Mesothelial cell of epicardium (in vitro differentiated cells): ENCODE results near the gene CHM. TPM values are rescaled to one million over a fixed set of nuclear protein-coding genes. Genes with fewer than 3 reads are reported as not detected.
A peak's percentile ranks its signal among the peaks of the same experiment; 100 is the strongest.
"Not testable (repeated sequence)": the region's sequence is repeated elsewhere in the genome, so short reads cannot be mapped to it uniquely, and the experiment has no call there.

Experiments
- DNase-seq, 2 experiments: peaks; one replicate each; pipeline ENCODE4 v3.0.0; 2021; ENCODE audit warnings: low spot score in 2 of 2; ENCODE audit not compliant: unreplicated experiment in 2 of 2
- H3K27ac Mint-ChIP-seq: 2 replicates; pipeline ENCODE4 v1.8.0; 2021; ENCODE audit warnings: mixed read lengths
- H3K27me3 Mint-ChIP-seq: 2 replicates; pipeline ENCODE4 v1.8.0; 2021; ENCODE audit warnings: low read depth, mixed read lengths
- H3K36me3 Mint-ChIP-seq: 2 replicates; pipeline ENCODE4 v1.8.0; 2021; ENCODE audit warnings: mixed read lengths
- H3K4me1 Mint-ChIP-seq: 2 replicates; pipeline ENCODE4 v1.8.0; 2021; ENCODE audit warnings: mixed read lengths
- H3K4me3 Mint-ChIP-seq: 2 replicates; pipeline ENCODE4 v1.8.0; 2021; ENCODE audit warnings: mild to moderate bottlenecking, moderate library complexity, mixed read lengths
- H3K9me3 Mint-ChIP-seq: 2 replicates; pipeline ENCODE4 v1.8.0; 2021; ENCODE audit warnings: mixed read lengths
- total RNA-seq: library from RNA; stranded (reverse); gene quantifications from 3 replicates; pipeline ENCODE4 v1.2.1, GENCODE V29; 2021
- TF ChIP-seq, protein P1 (sequence below): fragments of 200-600 bp; sonication (generic); IDR thresholded peaks from one replicate; pipeline ENCODE4 v1.5.0; 2021; ENCODE audit warnings: antibody characterized with exemption; ENCODE audit not compliant: unreplicated experiment

CHM gene
- total RNA-seq, 1 donor from 2014 or later, result 43.2 TPM

DNA sequence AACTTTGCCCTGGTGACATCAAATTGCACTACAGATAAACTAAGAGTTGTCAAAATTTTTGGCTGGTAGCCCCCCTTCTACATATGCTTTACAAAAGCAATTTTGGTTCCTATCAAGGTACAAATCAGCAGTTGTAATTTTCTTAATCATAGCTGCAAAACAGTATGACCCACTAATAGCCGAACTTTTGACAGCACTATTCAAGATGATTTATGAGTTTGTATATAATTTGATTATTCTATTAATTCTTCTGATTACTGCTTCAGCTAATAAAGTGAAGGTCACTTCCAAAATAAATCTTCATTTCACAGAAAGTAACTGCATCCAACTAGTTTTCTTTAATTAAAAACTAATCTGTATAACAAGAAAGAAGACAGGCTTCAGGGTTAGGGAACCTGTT is 119.6 kb downstream of the CHM start:
- DNase-seq, result no peak
- Mint-ChIP-seq H3K4me3 (no peak overlapping the region), H3K9me3 (no peaks in the 10 kb centered on the region), H3K27ac (peak overlapping the region; percentile 76), H3K27me3 (no peaks in the 10 kb centered on the region), H3K36me3 (peaks cover 8% of the 10 kb centered on the region), H3K4me1 (peaks cover 51% of the 10 kb centered on the region)
- TF ChIP-seq, protein P1, sequence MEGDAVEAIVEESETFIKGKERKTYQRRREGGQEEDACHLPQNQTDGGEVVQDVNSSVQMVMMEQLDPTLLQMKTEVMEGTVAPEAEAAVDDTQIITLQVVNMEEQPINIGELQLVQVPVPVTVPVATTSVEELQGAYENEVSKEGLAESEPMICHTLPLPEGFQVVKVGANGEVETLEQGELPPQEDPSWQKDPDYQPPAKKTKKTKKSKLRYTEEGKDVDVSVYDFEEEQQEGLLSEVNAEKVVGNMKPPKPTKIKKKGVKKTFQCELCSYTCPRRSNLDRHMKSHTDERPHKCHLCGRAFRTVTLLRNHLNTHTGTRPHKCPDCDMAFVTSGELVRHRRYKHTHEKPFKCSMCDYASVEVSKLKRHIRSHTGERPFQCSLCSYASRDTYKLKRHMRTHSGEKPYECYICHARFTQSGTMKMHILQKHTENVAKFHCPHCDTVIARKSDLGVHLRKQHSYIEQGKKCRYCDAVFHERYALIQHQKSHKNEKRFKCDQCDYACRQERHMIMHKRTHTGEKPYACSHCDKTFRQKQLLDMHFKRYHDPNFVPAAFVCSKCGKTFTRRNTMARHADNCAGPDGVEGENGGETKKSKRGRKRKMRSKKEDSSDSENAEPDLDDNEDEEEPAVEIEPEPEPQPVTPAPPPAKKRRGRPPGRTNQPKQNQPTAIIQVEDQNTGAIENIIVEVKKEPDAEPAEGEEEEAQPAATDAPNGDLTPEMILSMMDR, result no peak

DNA sequence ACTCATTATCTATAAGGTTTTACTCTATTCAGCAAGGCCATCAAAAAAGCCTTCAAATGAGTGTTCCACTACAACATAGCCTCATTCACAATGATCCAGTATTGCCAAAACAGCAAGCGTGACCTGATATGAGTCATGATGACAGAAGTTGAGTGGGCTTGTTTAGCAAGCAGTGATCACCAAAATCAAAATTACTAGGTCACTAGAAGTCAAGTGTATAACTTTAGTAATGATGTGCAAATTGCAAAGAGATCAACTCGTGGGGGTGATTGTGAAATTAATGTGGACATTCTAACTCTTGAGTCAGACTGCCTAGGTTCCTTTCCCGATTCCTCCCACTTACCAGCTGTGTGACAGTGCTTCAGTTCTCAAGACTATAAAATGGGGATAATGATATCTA is 124.5 kb downstream of the CHM start:
- no peaks in the 10 kb centered on the region for H3K27me3 Mint-ChIP-seq
- no peak for DNase-seq
- TF ChIP-seq, protein P1, result no peak

DNA sequence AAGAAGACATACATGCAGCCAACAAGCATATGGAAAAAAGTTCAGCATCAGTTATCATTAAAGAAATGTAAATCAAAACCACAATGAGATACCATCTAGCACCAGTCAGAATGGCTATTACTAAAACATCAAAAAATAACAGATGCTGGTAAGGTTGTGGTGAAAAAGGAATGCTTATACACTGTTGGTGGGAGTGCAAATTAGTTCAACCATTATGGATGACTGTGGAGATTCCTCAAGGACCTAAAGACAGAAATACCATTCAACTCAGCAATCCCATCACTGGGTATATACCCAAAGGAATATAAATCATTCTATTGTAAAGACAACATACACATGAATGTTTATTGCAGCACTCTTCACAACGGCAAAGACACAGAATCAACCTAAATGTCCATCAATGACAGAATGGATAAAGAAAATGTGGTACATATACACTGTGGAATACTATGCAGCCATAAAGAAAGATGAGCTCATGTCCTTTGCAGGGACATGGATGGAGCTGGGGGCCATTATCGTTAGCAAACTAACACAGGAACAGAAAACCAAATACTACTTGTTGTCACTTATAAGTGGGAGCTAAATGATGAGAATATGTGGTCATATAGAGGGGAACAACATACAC is 130.6 kb downstream of the CHM start:
- not testable (repeated sequence) for H3K27ac Mint-ChIP-seq, DNase-seq, H3K4me1 Mint-ChIP-seq, H3K4me3 Mint-ChIP-seq, H3K27me3 Mint-ChIP-seq
- peaks cover 57% of the 10 kb centered on the region for H3K36me3 Mint-ChIP-seq
- H3K9me3 Mint-ChIP-seq, result peaks cover 32% of the 10 kb centered on the region

More for the DNA sequence above, 124.5 kb downstream of the CHM start:
- Mint-ChIP-seq H3K9me3 (peaks cover 12% of the 10 kb centered on the region), H3K36me3 (peaks cover 27% of the 10 kb centered on the region), H3K4me1 (peaks cover 21% of the 10 kb centered on the region), H3K4me3 (no peak overlapping the region), H3K27ac (no peak overlapping the region)

DNA sequence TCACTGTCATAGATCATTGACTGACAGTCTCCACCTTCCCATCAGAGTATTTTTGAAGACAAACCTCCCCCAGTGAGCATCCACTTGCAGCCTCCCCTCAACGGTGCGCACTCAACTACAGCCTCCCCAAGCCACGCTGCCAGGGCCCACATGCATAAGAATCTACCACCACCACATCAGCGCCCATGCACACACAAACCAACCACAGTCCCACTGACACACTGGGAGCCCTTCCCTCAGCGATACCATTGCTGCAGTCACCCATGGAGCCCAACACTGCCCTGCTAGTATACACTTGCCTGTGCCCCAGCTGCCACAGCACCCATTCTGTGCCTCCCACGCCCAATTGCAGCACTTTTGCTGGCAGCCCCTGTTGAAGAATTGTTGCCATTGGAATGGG is 132.9 kb downstream of the CHM start:
- no peak overlapping the region for H3K27ac Mint-ChIP-seq
- no peak for DNase-seq
- H3K9me3 Mint-ChIP-seq, result peaks cover 32% of the 10 kb centered on the region
- H3K36me3 Mint-ChIP-seq, result peaks cover 54% of the 10 kb centered on the region
- no peaks in the 10 kb centered on the region for H3K27me3 Mint-ChIP-seq
- H3K4me1 Mint-ChIP-seq, result peaks cover 21% of the 10 kb centered on the region
- TF ChIP-seq, protein P1, result no peak
- H3K4me3 Mint-ChIP-seq, result no peak overlapping the region

DNA sequence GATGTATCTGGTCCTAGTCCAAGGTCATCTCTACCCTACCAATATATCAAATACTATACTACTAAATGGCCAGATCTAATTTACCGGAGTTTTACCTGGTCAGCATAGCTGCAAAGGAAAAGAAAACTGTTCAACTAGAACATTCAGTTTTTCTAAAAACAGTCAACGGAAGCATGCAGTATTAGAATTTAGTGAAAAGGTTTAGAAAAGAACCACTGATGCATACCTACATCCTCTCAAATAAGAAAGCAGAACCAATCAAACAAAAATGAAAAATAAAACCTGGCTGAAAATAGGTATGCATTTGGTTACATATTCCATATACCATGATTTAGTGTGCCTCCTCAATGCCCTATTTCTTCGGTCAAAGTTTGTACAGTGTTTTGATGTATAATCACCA is 140.0 kb downstream of the CHM start:
- TF ChIP-seq, protein P1, result no peak
- H3K27me3 Mint-ChIP-seq, result no peaks in the 10 kb centered on the region
- peaks cover 10% of the 10 kb centered on the region for H3K36me3 Mint-ChIP-seq
- H3K27ac Mint-ChIP-seq, result no peak overlapping the region
- DNase-seq, result no peak
- H3K4me3 Mint-ChIP-seq, result no peak overlapping the region
- H3K9me3 Mint-ChIP-seq, result no peaks in the 10 kb centered on the region
- H3K4me1 Mint-ChIP-seq, result peaks cover 54% of the 10 kb centered on the region

DNA sequence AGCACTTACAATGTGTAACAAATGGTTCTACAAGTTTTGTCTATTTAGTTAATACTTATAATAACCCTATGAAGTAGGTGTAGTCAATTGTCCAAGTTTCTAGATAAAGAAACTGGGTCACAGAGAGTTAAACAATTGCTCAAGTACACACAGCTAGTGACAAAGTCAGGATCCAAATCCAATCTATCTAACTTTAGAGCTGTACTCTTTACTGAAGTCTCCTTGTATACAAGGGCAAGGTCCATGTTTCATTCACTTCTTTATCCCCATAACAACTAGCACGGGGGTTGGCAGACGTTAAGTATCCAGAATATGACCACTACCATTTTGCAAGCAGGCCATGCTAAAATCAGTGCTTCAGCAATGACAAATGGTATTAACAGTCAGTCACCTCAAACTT is 141.0 kb downstream of the CHM start:
- H3K36me3 Mint-ChIP-seq, result peaks cover 8% of the 10 kb centered on the region
- H3K27me3 Mint-ChIP-seq, result no peaks in the 10 kb centered on the region
- H3K9me3 Mint-ChIP-seq, result no peaks in the 10 kb centered on the region
- TF ChIP-seq, protein P1, result no peak
- H3K4me1 Mint-ChIP-seq, result peaks cover 55% of the 10 kb centered on the region
- no peak overlapping the region for H3K27ac Mint-ChIP-seq
- no peak overlapping the region for H3K4me3 Mint-ChIP-seq
- no peak for DNase-seq
